ENCODE data around the gene LFNG. TPM values are rescaled to one million over a fixed set of nuclear protein-coding genes. Genes with fewer than 3 reads are reported as not detected.
A peak's percentile ranks its signal among the peaks of the same experiment; 100 is the strongest.

The LFNG gene
- total RNA-seq, 1 donor from 2014 or later: 44.9 TPM

DNA sequence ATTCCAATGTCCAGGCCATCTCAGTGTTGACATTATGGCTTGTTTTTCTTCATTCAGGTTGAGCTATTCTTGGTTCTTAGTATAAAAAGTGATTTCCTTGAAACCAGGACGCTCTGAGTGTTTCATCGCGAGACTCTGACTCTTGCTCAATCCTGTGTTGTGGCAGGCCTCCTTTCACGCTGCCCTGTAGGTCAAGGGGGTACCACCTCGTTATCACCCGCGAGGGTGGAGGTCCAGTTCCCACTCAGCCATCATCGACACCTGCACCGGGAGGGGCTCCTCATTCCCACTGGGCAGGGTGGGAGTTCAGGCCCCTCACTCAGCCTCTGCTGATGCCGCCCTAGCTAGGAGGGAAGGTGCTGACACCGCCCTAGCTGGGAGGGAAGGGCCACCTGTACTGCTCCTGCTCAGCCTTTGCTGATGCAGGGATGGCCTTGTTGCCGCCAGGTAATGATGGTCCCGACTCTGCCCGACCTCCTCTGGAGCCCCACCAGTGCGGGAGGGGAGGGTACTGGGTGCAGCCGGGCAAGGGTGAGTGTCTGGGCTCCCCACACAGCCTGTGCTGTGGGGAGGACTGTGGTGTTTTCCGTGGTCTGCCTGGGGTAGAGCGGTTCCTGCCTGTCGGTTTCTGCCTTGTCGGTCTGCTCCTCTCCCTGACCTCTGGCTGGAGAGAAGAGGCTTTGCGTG is 55.6 kb downstream of the LFNG start:
- H3K36me3 Mint-ChIP-seq (ENCODE audit: low read depth): peaks cover 5% of the 10 kb centered on the region
- TF ChIP-seq, protein P1, sequence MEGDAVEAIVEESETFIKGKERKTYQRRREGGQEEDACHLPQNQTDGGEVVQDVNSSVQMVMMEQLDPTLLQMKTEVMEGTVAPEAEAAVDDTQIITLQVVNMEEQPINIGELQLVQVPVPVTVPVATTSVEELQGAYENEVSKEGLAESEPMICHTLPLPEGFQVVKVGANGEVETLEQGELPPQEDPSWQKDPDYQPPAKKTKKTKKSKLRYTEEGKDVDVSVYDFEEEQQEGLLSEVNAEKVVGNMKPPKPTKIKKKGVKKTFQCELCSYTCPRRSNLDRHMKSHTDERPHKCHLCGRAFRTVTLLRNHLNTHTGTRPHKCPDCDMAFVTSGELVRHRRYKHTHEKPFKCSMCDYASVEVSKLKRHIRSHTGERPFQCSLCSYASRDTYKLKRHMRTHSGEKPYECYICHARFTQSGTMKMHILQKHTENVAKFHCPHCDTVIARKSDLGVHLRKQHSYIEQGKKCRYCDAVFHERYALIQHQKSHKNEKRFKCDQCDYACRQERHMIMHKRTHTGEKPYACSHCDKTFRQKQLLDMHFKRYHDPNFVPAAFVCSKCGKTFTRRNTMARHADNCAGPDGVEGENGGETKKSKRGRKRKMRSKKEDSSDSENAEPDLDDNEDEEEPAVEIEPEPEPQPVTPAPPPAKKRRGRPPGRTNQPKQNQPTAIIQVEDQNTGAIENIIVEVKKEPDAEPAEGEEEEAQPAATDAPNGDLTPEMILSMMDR (conservative IDR thresholded peaks at IDR 0.05): no peak
- peaks cover 5% of the 10 kb centered on the region for H3K4me1 Mint-ChIP-seq
- no peaks in the 10 kb centered on the region for H3K9me3 Mint-ChIP-seq
- H3K27me3 Mint-ChIP-seq (ENCODE audit: low read depth): no peaks in the 10 kb centered on the region
- no peak overlapping the region for H3K27ac Mint-ChIP-seq (ENCODE audit: unreplicated experiment)
- DNase-seq (ENCODE audit: low read depth, low spot score): no peak
- no peak overlapping the region for H3K4me3 Mint-ChIP-seq

DNA sequence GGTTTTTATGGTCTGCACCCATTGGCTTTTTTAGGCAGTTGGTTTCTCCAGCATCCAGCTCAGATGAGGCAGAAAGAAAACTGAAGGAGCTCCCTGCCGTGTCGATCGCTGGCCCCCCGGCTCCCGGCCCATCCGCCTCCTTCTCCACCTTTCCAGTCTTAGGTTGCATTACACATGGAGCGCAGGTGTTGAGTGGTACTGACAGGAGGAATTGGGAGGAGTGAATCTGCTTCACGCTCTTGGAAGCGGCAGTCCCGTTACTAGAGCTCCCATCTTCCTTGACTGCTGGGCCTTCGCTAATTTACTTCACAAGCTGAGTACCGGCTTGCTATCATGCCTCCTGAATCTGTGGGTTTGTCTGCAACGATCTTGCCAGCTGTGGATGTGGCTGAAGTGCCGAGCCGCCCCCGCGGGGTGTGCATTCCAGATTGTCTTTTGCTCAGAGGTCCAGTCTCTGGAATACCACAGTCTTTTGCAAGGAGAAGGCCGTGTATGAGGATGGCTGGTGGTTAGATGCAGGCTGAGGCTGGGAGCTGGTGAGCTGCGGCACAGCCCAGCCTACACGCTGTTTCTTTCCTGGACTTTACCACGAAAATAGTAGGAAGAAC is 56.3 kb downstream of the LFNG start:
- Mint-ChIP-seq H3K27ac (ENCODE audit: unreplicated experiment) (peak overlapping the region; percentile 89), H3K4me3 (no peak overlapping the region), H3K4me1 (peaks cover 5% of the 10 kb centered on the region), H3K9me3 (no peaks in the 10 kb centered on the region), H3K36me3 (ENCODE audit: low read depth) (peaks cover 5% of the 10 kb centered on the region), H3K27me3 (ENCODE audit: low read depth) (no peaks in the 10 kb centered on the region)
- no peak for DNase-seq (ENCODE audit: low read depth, low spot score)
- TF ChIP-seq, protein P1 (conservative IDR thresholded peaks at IDR 0.05): no peak

DNA sequence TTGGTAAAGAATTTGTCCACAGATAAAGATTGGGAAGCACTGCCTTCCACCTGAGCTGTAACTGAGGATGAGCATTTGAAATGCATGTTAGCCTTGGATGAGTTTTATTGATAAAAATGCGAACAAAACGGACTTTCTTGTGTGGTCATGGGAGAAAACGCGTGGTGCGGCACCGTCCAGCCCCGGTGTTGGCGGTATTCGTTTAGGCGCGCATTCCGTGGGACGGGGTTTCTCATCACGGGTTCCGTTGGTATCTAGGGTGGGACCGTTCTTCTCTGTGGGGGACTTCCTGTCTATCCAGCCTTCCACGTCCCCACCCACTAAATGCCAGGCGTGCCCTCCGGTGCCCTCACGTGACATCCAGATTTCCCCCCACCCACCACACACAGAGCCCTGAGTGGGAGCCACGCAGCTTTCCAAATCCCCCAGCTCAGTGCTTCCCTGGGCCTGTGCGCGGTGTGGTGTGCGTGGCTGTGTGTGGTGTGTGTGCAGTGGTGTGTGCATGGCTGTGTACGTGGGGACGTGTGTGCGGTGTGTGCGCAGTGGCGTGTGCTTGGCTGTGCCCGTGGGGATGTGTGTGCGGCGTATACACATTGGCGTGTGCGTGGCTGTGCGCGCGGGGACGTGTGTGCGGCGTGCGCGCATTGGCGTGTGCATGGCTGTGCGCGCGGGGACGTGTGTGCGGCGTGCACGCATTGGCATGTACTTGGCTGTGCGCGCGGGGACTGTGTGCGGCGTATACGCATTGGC is 57.3 kb downstream of the LFNG start:
- no peak overlapping the region for H3K4me3 Mint-ChIP-seq
- no peak for DNase-seq (ENCODE audit: low read depth, low spot score)
- no peaks in the 10 kb centered on the region for H3K27me3 Mint-ChIP-seq (ENCODE audit: low read depth)
- H3K4me1 Mint-ChIP-seq: peaks cover 5% of the 10 kb centered on the region
- H3K9me3 Mint-ChIP-seq: no peaks in the 10 kb centered on the region
- peaks cover 5% of the 10 kb centered on the region for H3K36me3 Mint-ChIP-seq (ENCODE audit: low read depth)
- TF ChIP-seq, protein P1 (conservative IDR thresholded peaks at IDR 0.05): no peak
- no peak overlapping the region for H3K27ac Mint-ChIP-seq (ENCODE audit: unreplicated experiment)

Small RNA genes within 50 kb of the gene (microRNA-seq; reads per million reads assigned to microRNA genes)
- 1.8 reads per million for gene MIR4648

Other genes with a start within 250 kb of the LFNG start
- gene SNX8, start 205.3 kb upstream of the LFNG start, total RNA-seq: 30.4 and 31.8 TPM in 2 replicates
- 218 and 224 TPM in 2 replicates for gene EIF3B, start 164.9 kb upstream of the LFNG start, total RNA-seq
- 13.5 and 15.0 TPM in 2 replicates for gene CHST12, start 116.2 kb upstream of the LFNG start, total RNA-seq
- gene GRIFIN, start 43.4 kb upstream of the LFNG start, total RNA-seq: not detected in 2 replicates
- gene BRAT1, start 35.8 kb downstream of the LFNG start, total RNA-seq: 47.3 and 52.7 TPM in 2 replicates
- 18.4 and 22.4 TPM in 2 replicates for gene IQCE, start 39.2 kb downstream of the LFNG start, total RNA-seq
- gene TTYH3, start 112.2 kb downstream of the LFNG start, total RNA-seq: 225 and 237 TPM in 2 replicates
- gene AMZ1, start 168.4 kb downstream of the LFNG start, total RNA-seq: not detected in 2 replicates